Activated T-cell treated with anti-CD3 and anti-CD28 coated beads, Interleukin-2, amount 50 U/mL, for 48 hours (primary cell): Measurements from ENCODE around the gene LARP1.

Experiments used
- DNase-seq, 2 experiments: peaks; one replicate each; pipeline ENCODE4 v3.0.0-alpha.2; 2020

The LARP1 gene

GRCh38 chr5:154861946-154862345 lies 106.8 kb downstream of the LARP1 start:
- no peak for DNase-seq

DNA sequence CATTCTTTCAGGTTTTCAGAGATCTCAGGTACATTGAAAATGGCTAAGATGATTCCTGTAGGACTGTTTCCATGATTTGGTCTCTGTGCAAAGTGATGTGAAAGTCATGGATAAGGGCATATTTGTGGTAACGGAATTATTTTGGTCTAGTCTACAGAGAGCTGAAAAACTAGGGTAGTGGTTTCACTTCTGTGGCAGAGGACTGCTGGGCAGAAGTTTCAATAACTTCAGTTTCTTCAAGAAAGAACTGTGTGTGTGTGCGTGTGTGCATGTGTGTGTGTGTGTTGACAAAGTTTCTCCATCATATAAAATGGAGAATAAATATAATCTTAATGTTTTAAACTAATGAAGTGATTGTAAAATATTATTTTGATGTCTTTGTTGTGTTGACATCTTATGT lies 107.6 kb downstream of the LARP1 start:
- DNase-seq = no peak

DNA sequence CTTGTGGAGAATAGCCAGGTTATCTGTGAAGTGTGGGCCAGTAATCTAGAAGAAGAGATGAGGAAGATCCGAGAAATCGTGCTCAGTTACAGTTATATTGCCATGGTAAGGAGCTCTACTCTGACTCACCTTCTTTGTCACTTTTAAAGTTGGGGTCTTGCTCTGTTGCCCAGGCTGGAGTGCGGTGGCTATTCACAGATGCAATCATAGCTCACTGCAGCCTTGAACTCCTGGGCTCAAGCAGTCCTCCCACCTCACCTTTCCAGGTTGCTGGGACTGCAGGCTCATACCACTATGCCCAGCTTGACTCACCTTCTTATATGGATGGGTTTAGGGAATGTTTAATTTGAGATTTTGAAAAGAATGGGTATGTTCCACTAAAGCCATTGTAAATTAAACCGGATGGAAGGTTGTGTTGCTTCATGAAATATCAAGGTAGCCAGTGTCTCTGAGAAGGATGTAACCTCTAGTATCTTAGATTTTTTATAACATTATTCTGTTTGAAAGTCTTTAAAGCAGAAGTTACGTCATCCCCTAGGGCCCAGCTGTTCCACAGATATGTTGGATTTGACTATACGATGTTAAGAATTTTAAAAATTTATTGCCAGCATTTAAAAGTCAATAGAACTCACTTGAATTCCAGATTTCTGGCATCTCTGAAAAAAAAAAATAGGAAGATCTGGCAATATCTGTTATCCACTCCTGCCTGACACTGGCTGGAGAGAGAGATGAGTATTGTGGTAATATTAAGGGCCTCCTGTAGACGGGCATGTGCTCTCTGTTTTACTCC lies 108.3 kb downstream of the LARP1 start:
- DNase-seq = no peak

DNA sequence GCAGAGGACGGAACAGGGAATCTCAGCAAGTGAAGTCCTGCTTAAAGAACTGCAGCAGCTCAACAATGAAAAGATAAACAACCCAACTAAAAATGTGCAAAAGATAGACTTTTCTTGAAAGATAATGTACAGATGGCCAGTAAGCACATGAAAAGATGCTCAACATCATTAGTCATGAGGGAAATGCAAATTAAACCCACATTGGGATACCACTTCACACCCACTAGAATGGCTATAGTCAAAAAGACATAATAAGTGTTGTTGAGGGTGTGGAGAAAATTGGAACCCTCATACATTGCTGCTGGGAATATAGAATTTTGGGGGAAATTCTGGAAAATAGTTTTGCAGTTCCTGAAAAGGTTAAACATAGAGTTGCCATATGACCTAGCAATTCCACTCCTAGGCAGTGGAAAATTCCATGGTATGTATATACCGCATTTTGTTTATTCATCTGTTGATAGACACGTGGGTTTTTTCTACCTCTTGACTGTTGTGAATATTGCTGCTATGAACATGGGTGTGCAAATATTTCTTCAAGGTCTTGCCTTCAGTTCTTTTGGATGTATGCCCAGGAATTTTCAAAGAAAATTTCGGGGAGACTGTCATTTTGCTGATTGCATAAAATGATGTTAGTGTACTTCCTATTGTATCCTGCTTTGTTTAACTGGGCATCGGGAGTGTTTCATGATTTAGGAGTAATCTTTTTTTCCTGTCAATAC lies 110.4 kb downstream of the LARP1 start:
- DNase-seq = no peak

DNA sequence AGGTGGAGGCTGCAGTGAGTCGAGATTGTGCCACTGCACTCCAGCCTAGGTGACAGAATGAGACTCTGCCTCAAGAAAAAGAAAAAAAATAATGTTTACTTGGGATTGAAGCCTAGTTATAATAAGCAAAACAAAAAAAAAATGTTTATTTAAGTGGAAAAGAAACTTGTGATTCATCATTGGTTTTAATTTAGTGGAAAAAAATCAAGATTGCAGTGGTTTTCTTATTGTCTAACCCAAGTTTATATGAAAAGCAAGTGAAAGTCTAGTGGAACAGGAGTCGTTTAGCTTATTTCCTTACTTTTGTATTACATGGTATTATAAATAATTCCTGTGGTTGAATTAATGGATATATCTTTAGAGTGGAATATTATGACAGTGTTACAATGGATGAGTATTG lies 111.7 kb downstream of the LARP1 start:
- DNase-seq = no peak
